Breast epithelium (tissue), 3 donors: ENCODE data around the gene TMTC1.

Experiments used
- POLR2A ChIP-seq: fragments of 450-650 bp; IDR thresholded peaks from one replicate; pipeline ENCODE4 v1.6.1; 2016; ENCODE audit warnings: antibody characterized with exemption, mild to moderate bottlenecking, moderate library complexity
- POLR2AphosphoS5 ChIP-seq, 3 donors: sonication (generic); formaldehyde crosslinking; IDR thresholded peaks; one replicate each; pipeline ENCODE4 v1.6.1; 2017; ENCODE audit warnings: antibody characterized with exemption in 3 of 3
- TF ChIP-seq, protein P1 (sequence below), 3 donors: fragments of 450-650 bp; IDR thresholded peaks; one replicate each; pipeline ENCODE4 v1.5.1; 2016 to 2017; ENCODE audit warnings: antibody characterized with exemption in 3 of 3, mild to moderate bottlenecking in 3 of 3, moderate library complexity in 3 of 3

GRCh38 chr12:29644536-29645162 is 139.1 kb downstream of the TMTC1 start:
- TF ChIP-seq, protein P1, sequence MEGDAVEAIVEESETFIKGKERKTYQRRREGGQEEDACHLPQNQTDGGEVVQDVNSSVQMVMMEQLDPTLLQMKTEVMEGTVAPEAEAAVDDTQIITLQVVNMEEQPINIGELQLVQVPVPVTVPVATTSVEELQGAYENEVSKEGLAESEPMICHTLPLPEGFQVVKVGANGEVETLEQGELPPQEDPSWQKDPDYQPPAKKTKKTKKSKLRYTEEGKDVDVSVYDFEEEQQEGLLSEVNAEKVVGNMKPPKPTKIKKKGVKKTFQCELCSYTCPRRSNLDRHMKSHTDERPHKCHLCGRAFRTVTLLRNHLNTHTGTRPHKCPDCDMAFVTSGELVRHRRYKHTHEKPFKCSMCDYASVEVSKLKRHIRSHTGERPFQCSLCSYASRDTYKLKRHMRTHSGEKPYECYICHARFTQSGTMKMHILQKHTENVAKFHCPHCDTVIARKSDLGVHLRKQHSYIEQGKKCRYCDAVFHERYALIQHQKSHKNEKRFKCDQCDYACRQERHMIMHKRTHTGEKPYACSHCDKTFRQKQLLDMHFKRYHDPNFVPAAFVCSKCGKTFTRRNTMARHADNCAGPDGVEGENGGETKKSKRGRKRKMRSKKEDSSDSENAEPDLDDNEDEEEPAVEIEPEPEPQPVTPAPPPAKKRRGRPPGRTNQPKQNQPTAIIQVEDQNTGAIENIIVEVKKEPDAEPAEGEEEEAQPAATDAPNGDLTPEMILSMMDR (IDR thresholded peaks at IDR 0.05) = no peak
- TF ChIP-seq POLR2AphosphoS5 (IDR thresholded peaks at IDR 0.05) (no peak), POLR2A (no peak)
